Activated CD8-positive, alpha-beta memory T cell treated with anti-CD3 and anti-CD28 coated beads for 1 hour (primary cell): Measurements from ENCODE around the gene TTC3.

ENCODE experiments used
- DNase-seq, 2 donors: peaks; one replicate each; pipeline ENCODE4 v3.0.0-alpha.2; 2020; ENCODE audit warnings: low read depth in 1 of 2; ENCODE audit errors: extremely low read depth in 1 of 2

The TTC3 gene

DNA sequence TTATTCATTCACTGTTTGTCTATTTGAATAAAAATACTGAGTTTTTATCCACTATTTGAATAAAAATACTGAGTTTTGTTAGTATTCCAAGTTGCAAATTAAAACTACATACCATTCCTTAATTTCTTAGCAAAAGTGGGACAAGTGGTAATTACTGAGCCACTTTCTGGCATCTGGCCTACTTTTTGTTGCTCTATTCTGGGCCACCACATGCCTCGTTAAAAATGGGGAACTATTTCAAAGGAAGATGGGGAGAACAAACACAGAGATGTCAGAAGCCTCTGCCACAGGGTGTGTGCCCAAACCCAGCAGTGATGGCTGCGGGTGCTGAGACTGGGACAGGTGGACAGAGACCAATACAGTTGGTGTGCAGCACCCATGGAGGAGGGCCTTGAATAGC lies 14.8 kb upstream of the TTC3 start:
- DNase-seq = no peak

DNA sequence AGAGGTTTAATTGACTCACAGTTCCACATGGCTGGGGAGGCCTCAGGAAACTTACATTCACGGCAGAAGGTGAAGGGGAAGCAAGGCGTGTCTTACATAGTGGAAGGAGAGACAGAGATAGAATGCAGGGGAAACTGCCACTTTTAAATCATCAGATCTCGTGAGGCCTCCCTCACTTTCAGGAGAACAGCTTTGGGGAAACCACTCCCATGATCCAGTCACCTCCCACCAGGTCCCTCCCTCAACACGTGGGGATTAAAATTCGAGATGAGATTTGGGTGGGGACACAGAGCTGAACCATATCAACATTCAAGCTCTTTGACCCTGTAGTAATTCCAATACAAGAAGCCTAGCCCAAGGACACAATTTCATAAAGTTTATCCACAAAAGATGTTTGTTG lies 13.9 kb upstream of the TTC3 start:
- no peak for DNase-seq

DNA sequence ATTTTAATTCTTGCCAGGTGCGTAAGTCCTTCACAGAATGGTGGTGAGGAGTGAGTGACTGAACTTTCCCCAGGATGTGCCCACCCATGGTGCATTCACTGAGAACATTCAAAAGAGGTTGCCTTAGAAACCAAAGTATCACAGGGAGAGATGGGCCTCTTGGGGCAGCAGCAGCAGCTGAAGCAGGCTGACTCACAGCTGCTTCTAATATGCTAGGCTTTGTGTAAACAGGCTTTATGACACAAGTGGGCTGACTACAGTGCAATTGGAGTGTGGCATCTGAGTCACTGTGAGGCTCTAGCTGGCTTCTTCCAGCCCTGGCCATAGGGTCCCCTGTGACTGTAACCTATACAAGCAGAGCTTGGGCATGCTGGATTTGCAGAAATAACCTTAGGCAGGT lies 12.8 kb upstream of the TTC3 start:
- DNase-seq = no peak

DNA sequence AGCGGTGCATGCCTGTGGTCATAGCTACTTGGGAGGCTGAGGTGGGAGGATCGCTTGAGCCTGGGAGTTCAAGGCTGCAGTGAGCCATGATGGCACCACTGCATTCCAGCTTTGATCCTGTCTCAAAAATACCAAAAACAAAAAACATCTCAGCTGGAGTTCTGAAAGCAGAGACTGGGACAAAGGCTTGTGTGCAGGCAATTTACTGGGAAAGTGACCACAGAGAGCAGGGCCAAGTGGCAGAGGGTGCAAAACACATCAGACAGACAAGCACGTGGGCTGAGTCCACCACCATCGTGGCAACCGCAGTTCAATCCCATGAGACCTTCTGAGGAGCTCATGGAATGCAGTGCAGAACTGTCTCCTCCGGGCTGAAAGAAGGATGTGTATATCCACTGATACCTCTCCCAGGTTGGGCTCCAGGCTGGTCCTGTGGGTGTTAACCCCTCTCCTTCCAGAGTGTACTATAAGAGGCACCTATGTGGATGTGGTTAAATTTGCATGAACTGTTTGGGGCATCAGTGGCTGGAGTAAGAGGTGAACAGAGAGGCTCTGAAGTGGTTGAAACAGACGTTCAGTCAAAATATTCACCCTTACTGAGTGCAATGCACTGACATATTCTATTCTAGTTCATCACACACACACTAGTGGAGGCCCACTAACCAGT lies 11.0 kb upstream of the TTC3 start:
- DNase-seq = no peak

DNA sequence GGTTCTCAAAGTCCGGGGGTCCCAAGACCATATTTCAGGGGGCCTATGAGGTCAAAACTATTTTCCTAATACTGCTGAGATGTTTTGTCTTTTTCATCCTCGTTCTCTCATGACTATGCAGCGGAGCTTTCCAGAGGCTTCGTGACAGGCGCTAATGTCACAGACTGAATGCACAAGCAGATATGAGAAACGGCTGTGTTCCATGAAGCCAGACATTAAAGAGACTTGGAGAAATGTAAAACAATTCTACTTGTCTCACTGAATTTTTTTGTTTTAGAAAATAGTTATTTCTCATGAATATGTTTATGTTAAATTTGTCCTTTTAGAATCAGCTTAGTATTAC lies 10.5 kb upstream of the TTC3 start:
- no peak for DNase-seq

DNA sequence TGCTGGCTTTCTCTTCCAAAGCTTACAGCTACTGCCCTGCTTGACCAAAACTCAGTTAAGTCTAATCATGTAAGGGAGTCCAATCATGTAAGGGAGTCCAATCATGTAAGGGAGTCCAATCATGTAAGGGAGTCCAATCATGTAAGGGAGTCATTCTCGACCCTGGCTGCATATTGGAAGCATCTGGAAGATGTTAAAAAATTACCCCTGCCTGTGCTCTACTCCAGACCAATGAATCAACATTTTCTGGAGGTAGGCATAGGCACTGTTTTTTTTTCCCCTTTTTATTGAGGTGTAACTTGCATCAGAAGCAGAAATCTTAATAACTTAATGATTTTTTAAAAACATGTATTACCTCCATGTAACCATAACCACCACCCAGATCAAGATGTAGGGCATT lies 9.6 kb upstream of the TTC3 start:
- no peak for DNase-seq

DNA sequence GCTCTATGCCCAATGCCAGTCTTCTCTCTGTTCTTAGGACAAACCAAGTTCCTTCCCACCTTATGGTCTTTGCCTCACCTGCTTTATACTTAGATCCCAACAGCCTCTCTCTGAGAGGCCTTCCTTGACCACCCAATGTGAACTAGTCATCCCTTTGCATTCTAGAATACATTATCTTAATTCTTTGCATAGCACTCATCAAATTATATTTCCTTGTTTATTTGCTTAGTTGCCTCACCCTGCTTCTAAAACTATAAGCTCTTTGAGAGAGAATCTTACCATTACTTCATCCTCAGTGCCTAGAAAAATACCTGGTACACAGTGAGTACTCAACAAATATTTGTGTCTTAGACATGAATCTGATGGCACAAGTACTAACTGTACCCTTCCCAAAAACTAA lies 8.2 kb upstream of the TTC3 start:
- no peak for DNase-seq

DNA sequence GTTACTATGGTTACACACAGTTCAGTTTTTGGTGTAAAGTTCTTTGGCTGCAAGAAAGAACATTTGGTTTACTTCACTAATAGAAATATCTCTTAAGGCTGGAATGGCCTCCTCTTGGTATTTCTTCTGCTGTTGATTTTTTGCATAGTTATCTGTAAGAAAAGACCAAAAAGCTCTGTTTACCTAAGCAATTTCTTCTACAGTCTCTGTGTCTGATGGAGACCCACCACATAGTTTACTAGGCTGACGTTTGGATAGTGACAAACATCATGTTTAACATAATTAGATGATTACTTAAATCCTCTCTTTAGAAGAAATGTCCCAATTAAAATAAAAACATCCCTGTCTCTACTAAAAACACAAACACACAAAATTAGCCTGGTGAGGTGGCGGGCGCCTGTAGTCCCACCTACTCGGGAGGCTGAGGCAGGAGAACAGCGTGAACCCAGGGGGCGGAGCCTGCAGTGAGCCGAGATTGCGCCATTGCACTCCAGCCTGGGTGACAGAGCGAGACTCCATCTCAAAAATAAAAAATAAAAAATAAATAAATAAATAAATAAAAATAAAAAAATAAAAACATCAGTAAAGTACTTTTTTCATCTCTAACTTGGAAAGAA lies 7.4 kb upstream of the TTC3 start:
- no peak for DNase-seq

DNA sequence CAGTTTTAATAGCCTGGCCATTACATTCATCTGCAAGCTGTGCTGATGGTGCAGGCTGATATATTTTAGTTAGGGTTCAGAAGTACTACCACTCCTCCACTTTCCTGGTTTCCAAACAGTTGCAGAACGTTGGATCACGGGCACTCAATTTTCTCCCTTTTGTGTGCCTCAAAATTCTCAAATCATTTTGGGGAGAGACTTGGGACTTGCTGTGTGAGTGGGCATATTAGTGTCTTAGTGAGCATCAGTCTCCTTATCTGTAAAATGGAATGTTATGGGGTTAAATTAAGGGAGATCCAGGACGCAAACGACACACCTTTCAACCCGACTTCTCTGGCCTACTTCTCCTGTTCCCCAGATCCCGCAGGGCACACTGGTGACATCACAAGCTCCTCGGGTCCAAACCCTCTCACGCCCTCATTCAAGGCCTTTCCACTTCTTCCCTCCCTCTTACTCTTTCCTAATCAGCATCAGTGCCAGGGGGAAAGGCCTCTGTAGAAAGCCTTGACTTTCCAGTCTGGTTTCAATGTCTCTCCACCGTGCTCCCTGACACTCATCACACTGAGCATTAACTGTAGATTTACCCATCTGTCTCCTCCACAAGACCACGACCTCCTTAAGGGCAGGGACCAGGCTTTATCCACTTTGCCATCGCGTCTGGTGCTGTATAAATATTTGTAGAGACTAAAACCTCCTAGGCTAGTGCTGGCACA lies 1.3 kb upstream of the TTC3 start:
- DNase-seq = no peak

DNA sequence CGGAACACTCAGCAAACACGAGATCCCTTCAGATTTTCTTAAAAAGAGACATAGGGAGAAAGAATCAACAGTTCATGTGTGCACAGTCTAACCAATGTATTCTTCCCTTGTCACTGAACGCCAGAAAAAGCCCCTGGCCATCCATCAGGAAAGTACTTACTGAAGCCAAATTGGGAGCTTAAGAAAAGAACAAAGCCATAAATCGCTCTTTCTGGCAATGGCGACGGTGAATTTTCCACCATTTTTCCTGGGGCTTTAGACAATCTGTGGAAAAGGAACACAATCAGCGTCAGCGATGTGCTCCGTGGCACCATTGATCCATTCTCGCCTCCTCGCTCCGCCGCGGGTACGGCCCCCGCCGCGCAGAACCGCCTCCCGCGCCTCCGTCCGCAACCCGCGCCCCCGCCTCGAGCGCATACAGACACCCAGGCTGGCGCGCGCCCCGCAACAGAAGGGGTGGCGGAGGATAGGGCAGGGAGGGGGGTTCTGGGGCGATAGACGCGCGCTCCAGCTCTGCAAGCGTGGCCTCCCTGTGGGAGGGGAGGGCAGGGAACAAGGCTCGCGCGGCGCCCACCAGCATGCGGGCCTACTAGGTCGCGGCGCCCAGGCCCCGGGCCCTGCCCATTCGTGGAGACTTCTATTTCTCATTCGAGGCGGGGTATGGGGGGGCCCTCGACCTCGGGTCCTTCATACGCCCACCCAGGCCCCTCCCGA lies 623 bp upstream of the TTC3 start:
- no peak for DNase-seq

DNA sequence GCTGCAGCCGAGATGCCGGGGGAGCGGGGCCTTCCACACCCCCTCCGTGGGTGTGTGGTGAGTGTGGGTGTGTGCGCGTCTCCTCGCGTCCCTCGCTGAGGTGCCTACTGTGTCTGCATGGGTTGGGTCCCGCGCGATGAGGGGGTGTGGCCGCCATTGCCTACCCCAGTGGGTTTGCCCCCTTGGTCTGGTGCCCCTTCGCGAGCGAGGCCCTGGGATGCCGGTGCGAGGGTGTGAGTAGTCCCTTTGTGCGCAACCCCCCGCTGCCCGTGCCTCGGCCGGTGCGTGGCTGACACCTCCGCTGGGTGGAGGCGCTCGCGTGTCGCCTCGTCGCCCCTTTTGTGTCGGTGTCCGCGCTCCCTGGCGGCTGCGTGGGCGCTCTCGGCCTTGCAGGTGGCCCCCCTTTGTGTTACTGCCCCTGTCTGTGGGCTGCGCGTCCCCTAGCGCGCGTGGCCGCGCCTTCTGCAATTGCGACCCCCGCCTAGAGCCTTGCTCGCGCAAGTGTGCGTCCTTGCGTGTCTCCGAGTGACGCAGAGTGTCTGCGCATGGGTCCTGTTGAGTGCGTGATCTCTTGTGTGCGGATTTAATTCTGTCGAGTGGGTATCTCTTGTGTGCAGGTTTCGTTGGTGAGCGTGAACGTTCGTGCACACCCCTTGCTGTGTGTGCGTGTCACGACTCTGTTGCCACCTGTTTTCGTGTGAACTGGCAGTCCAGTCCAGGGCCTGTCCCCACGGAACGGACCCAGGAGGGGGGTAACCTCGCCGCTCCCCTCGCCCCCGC lies 553 bp downstream of the TTC3 start:
- peak; percentile 33 to 52 for DNase-seq

DNA sequence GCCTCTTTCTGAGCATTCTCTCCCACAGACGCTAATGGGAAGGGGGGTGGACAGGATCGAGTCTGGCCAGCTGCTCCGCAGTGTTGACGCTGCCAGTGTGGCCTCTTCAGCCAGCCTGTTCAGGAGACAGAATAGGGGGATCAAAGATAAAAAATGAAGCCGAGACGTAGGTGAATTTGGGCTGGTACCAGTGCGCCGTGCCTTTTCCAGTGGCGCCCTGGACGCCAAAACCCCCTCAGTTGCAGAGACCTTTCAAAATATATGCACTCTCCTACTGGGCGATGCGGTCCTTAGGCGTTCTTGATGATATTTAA lies 1.1 kb downstream of the TTC3 start:
- no peak for DNase-seq

DNA sequence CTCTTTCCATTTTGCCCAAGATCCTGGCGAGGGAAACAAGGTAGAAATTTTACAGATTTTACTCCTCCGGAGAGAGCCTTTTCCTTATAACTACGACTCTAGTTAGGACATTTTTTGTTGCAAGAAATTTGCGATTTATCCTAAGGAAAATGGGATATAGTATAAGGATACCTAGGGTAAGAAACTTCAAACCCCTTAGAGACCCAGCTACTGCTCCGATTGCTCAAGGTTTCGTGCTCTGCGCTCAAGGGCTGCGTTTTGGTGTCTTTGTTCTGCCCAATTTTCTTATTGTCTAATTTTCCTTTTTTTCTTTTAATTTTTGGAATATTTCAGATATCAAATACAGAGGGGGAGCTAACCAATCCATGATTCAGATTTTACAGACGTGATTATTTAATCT lies 1.5 kb downstream of the TTC3 start:
- no peak for DNase-seq

DNA sequence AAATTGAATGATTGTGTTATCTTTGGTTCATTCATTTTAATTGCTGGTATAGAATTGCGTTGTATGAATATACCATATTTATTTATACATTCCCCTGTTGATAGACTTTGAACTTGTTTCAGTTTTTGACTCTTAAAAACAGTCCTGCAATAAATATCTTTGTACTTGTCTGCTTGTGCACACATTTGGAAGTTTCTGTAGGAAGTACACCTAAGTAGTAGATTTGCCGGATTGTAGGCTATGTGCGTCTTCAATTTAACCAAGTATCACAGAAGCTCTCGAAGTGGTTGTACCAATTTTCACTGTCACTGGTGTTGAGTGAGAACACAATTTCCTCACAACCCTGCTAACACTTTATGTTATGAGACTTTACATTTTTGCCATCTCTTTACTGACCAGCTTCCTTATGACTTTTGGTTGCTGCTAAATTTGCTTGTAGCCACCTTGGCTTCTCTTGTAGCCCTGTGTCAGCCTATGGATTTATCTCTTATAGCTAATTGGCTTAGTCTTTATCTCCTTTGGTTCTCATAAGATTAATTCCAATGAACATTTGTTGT lies 2.2 kb downstream of the TTC3 start:
- no peak for DNase-seq

DNA sequence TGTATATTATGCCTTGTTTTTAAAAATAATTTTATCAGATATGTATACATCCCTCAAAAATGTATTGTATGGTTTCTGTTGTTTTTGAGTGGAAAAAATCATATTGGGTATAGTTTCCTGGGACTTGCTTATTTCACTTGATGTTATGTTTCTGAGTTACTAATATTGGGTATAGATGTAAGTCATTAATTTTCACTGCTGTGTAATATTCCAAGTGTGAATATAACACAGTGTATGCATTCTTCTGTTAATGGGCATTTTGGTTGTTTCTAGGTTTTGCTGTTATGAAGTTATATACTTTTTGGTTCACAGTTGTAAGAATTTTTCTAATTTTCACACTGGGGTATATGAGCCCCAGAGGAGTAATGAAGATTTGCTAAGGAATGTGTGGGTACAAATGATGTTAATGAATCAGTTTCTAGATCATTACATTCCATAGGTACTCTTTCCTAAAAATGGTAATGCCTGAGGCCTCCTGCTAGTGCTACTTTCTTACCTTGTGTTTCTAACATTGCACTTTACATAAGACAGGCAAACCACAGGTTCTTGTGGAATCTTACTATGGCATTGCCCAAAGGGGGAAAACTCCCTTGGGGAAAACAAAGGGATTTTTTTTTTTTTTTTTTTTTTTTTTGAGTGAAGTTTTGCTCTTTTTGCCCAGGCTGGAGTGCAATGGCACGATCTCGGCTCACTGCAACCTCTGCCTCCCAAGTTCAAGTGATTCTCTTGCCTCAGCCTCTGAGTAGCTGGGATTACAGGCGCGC lies 3.2 kb downstream of the TTC3 start:
- DNase-seq = no peak

DNA sequence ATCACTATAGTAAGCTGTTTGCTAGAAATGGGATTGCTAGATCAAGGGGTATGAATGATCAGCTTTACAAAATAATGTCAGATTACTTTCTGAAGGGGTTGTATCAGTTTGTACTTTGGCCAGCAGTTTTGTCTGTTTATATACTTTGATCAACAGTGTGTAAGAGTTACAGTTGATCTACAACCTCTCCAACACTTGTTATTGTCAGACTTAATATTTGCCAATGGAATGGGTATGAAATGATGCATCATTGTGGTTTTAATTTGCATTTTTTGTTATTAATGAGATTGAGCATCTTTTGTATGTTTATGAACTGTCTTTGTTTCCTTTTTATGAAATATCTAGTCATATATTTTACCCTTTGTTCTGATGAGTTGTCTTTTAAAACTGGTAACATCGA lies 4.3 kb downstream of the TTC3 start:
- no peak for DNase-seq

DNA sequence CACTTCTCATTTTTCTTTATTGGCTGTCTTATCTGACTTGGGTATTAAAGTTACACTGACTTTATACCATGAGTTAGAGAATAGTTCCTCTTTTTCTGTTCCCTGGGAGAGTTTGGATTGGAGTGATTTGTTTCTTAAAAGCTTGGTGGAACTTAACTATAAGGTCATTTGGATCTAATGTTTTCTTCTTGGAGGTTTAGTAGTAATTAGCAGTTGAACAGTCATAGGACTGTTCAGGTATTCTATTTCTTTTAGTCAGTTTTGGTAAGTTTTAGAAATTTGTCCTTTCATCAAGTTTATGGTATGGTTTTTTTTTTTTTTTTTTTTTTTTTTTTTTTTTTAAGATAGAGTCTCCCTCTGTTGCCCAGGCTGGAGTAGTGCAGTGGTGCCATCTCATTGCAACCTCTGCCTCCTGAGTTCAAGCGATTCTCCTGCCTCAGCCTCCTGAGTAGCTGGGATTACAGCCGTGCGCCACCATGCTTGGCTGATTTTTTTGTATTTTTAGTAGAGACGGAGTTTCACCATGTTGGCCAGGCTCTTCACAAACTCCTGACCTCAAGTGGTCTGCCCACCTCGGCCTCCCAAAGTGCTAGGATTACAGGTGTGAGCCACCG lies 6.3 kb downstream of the TTC3 start:
- DNase-seq = no peak

DNA sequence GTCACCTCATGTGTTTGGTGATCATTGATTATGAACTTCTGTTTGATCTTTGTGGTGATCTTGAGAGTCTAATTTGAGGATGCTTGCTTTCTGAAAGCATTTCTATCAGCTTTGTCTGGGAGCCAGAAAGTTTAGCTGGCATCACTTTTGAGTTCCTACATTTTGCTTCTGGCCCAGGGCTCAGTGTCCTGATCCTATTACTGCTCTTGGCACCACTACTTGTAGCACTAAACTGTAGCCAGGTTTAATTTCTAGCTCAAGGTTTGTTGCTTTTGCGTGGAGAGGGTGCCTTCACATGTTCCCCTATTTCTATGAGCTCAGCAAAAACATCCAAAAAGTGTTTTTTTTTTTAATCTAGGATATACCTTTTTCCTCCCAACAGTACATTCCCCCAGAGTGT lies 9.3 kb downstream of the TTC3 start:
- DNase-seq = no peak

DNA sequence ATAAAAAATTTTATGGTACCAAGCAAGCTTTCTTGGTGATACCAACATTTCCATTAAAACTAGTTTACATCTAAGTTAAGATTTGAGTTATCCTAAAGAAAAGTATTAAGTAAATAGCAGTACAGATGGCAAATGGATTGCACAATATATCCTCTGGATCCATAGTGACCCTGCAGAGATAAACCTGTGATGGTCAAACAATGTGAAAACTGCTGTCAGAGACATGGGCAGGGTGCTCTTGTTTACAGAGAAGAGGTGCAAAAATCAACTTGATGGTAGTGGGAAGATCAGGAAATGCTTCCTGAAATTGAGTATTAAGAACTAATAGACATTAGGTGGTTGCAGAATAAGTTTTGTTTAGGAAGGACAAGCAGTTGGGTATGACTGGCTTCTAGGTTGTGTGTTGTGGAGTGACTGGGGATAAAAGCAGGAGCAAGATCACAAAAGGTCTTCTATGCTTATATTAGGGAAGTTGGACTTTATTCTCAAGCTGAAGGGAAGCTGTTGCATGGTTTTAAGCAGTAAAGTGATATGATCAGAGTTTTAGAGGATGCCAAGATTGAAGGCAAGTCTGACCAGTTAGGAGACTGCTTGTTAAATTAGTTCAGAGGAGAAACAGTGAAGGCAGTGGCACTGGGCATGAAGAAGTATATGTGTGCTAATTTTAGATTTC lies 9.9 kb downstream of the TTC3 start:
- no peak for DNase-seq
